ENCODE data around the gene MACROD2.
A peak's percentile ranks its signal among the peaks of the same experiment; 100 is the strongest.
"Not testable (repeated sequence)": the region's sequence is repeated elsewhere in the genome, so short reads cannot be mapped to it uniquely, and the experiment has no call there.

Gene MACROD2

DNA sequence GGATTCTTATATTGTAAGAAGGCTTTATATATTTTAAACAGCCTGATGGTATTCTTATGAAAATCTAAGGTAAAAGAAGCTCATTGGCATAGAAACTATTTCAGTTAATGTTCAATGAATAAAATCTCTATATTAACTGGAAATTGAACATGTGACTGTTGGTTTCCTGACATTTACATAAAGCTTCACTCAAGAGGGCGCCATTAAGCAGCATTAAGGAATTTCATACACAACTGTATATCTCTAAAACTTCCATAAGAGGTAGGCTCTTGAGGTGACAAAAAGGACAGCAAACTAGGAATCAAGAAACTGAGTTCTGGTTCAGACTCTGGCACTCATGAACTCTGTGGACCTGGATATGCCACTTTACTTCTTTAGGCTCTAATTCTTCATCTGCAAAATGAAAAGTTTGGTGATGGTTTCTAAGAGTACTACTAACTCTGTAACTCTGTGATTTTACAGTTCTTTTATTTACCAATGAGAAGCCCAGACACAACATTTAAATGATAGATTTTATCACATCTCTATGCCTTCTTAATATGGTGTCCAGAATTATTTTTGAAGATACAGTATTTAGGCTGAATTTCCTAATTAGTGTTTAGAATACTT is 194.6 kb downstream of the MACROD2 start:
- DNase-seq (ENCODE audit: low spot score), result no peak
- FAIRE-seq, result no peak

DNA sequence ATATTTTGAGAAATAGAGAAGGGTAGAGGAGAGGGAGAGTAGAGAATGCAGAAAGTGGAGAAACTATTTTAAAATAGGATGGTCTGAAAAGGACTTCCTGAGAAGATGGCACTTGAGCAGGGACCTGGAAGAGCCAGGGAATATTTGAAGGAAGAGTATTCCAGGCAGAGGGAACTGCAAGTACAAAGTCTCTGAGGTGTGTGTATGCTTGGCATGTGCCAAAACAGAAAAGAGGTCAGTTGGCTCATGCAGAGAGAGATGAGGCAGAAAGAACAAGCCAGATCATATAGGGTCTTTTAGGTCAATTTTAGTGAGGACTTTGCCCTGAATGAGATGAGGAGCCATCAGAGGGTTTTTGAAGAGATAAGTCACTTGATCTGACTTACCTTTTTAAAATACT is 196.2 kb downstream of the MACROD2 start:
- no peak for DNase-seq (ENCODE audit: low spot score)
- no peak for FAIRE-seq

DNA sequence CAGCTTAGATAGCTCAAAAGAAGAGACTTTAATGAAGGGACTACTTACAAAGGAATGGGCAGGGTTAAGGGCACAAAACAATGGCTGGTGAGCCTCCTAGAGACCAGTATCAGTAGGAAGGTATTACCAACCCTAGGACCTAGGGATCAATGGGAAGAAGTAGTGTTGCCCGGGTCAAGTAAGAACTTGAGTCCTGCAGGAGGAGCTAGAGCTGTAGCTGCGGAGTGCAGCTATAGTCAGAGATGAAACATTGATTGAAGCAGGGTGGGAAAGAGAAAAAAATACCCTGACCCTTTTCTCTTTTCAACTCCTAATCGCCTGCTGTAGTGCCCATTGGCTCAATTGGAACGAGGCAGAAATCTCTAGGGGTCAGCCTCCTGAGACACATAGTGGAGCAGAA is 198.1 kb downstream of the MACROD2 start:
- no peak for FAIRE-seq
- no peak for DNase-seq (ENCODE audit: low spot score)

DNA sequence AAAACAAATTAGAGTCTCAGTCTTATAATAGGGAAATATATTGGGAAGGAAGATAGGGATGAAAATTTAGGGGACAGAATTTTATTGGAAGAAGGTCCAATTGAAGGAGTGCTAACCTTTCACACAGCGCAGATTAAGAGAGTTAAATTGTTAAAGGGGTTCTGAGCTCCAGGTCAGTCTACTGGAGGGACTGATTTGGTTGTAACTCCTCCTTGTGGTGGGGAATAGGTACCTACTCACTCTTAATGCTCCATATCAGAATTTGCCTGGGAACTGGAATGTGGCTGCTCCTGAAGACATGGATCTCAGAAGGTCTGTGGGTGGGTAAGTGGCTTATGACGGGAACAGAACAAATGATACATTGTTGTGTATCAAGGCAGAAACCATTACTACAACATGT is 198.6 kb downstream of the MACROD2 start:
- DNase-seq (ENCODE audit: low spot score), result no peak
- no peak for FAIRE-seq

DNA sequence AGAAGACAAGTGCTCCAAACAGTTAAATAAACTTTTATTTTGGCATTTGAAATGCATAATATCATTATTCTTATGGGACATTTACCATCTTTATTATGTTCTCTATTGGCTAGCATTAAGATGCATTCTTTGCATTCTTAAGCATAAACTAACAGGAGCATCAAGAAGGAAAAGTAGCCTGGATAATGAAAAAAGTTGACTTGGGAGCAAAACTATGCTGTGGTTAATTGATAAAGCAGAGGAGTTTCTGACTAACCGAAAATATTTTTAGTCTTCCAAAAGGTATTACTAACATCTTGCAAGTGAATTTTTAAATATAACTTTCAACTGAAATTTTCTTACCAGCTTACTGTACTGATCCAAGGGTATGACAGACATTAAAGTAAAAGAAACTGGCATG is 201.8 kb downstream of the MACROD2 start:
- FAIRE-seq (no peak), DNase-seq (ENCODE audit: low spot score) (no peak)

DNA sequence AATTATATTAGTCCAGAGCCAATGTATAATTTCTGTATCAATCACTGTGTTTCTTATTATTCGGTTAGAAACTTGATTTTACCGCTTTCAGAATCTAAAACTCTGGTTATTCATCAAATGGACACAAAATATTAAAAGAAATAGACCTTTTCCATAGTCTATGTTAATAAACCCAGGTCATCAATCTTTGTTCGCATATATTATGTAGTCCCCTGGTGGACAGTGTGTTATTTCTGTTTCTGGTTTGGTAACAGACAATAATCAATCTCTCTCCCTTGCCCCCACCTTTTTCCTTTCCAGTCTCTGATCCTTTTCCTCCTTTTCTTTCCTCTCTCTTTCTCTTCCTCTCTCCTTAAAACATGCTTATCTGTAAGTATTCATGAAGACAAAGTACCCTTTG is 203.1 kb downstream of the MACROD2 start:
- DNase-seq (ENCODE audit: low spot score) (no peak), FAIRE-seq (no peak)

DNA sequence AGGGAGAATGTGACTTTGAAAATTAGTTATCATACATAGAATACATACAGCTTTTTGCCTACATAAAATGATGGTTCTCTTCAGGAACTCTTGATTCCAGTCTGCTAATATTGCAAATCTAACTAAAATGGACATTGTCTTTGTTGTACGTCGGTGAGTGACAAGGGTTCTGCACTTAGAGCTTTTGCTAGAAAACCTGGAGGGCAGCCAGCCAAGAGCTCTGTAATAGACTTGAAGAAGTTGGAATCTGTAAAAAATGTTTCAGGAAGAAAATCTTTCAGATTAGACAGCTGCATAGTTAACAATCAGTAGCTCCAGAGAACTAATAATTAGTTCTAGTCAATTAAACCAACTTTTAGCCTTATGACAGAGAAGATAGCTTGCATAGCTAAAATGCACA is 203.8 kb downstream of the MACROD2 start:
- FAIRE-seq (no peak), DNase-seq (ENCODE audit: low spot score) (no peak)

DNA sequence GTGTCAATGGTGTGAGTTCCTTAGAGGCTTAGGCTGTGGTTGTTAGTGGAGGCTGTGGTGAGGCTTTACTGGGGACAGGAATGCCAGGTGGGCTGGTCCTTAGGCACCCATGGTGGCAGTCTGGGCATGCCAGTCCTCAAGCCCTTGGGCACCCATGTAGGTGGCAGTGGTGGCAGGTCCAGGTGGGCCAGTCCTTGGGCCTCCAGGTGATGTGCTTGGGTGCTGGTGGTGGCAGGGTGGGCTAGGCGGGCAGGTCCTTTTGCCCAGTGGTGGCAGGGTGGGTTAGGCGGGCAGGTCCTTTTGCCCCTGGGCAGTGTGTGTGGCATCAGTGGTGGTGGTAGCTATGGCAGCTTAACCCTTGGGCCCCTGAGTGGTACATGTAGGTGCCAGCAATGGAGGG is 208.3 kb downstream of the MACROD2 start:
- FAIRE-seq (no peak), DNase-seq (ENCODE audit: low spot score) (no peak)

DNA sequence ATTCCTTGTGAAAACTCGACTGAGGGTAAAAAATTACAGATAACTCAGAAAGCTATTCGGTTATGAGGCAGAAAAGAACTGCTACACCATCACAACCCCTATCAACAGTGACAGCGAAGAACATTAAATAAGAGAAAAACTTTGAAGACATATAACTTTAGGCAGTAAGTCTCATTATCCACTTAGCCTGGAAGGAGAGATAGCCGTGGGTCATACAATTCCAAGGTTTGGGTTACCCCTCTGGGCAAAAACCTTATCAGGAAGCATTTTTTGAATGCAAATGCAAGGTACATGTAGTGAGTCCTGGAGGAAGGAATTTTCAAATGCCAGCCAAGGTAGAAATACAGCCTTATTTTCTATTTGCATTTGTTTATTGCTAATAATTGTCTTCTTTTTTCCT is 212.3 kb downstream of the MACROD2 start:
- DNase-seq (ENCODE audit: low spot score), result no peak
- FAIRE-seq, result no peak

DNA sequence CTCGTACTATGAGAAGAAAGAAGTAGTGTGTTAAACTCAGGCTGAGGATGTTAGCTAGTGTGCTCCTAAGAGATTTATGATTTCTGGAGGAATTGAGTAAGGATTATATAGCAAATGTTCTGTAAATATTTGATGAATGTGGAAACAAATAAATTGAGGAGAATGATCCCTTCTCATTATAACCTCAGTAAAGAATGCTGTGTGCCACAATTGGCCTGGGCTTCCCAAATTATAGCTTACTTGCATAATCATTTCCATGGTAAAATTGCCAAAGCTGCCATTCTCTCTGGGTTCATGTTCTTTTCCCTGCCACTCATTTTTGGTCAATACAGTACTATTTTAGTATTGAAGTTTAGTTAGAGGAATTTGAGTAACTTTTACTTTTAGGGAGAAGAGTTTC is 213.6 kb downstream of the MACROD2 start:
- DNase-seq (ENCODE audit: low spot score) (no peak), FAIRE-seq (no peak)

DNA sequence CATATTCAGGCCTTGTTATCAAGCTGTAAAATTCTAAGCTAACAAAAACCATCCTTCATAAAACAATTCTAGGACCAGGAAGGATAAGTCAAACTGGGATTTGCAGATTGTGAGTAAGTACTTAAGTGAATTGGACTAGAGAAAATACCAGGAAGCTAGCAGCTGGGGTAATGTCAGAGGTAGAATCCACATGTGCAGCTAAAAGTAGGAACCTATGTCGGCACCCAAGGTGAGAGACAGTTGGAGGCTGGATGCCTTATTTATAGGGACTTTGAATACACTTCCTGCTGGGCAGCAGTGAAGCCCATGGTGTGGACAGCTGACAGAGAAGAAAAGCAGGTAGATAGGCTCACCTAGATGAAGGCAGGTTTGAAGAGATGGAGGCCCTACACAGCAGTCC is 214.8 kb downstream of the MACROD2 start:
- FAIRE-seq, result no peak

DNA sequence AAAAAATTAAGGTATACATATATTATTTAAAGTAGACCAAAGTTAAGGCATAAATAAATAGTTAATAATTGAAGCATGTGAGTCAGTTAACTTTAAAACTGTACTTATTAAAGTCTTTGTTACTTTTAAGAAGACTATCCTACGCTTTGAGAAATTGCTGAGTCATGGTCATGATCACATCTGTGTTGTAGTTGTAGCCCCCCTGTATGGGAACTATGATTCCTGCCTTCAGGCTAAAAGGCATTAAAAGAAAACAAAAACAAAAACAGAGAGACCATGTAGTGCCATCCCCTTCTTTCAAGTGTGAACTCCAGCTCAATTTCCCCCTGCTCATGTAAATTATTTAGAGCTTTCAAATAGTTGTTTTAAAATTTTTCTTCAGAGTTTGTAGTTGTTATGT is 218.7 kb downstream of the MACROD2 start:
- DNase-seq (ENCODE audit: low spot score) (no peak), FAIRE-seq (no peak)

More for the DNA sequence above, 214.8 kb downstream of the MACROD2 start:
- no peak for DNase-seq (ENCODE audit: low spot score)

DNA sequence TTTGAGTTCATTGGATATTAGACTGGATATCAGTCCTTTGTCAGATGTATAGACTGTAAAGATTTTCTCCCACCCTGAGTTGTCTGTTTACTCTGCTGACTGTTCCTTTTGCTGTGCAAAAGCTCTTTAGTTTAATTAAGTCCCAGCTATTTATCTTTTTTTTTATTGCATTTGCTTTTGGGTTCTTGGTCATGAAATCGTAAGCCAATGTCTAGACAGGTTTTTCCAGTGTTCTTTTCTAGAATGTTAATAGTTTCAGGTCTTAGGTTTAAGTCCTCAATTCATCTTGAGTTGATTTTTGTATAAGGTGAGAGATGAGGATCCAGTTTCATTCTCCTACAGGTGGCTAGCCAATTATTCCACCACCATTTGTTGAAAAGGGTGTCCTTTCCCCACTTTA is 220.6 kb downstream of the MACROD2 start:
- DNase-seq (ENCODE audit: low spot score); FAIRE-seq: not testable (repeated sequence)

DNA sequence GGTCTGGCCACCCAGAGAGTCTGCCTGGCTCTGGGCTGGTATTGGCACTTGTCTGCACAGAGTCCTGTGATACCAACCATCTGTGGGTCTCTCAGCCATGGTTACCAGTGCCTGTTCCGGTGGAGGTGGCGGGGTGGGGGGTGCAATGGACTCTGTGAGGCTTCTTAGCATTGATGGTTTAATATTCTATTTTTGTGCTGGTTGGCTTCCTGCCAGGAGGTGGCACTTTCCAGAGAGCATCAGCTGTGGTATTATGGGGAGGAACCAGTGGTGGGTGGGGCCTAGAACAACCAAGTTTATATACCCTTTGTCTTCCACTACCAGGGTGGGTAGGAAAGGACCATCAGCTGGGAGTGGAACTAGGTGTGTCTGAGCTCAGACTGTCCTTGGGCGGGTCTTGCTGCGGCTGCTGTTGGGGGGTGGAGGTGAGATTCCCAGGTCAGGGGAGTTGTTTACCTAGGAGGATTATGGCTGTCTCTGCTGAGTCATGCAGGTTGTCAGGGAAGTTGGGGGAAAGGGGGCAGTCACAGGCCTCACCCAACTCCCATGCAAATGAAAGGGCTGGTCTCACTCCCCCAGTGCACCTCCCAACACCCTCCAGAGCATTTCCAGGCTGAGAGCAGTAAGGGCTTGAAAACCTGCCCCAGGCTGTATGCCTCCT is 224.6 kb downstream of the MACROD2 start:
- DNase-seq (ENCODE audit: low spot score) (no peak), FAIRE-seq (no peak)

DNA sequence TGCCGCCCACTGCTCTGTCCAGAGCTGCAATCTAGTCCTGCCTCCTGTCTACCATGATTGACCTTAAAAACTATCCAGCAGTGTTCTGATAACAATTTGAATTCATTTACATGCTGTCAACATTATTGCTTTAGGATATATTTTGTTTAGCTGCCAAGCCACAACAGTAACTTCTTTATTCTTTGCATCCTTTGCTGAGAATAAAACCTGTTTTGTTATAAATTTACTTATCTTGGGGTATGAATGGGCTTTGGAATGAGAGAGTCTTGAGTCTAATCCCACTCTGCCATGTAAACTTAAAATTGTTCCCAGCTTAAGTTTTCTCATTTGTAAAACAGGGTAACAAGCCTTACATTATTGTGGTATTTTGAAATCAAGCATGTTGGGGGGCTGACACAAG is 225.7 kb downstream of the MACROD2 start:
- FAIRE-seq (no peak), DNase-seq (ENCODE audit: low spot score) (no peak)

DNA sequence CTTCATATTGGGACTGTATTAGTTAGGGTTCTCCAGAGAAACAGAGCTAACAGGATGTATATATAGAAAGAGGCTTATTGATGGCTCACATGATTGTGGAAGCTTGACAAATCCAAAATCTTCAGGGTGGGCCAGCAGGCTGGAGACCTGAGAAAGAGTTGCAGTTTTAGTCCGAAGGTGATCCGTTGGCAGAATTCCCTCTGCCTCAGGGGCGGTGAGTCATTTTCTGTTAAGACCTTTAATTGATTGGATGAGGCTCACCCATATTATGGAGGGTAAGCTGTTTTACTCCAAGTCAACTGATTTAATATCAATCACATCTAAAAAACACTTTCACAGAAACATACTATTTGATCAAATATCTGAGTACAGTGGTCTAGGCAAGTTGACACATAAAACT is 228.5 kb downstream of the MACROD2 start:
- no peak for FAIRE-seq
- DNase-seq (ENCODE audit: low spot score), result no peak

DNA sequence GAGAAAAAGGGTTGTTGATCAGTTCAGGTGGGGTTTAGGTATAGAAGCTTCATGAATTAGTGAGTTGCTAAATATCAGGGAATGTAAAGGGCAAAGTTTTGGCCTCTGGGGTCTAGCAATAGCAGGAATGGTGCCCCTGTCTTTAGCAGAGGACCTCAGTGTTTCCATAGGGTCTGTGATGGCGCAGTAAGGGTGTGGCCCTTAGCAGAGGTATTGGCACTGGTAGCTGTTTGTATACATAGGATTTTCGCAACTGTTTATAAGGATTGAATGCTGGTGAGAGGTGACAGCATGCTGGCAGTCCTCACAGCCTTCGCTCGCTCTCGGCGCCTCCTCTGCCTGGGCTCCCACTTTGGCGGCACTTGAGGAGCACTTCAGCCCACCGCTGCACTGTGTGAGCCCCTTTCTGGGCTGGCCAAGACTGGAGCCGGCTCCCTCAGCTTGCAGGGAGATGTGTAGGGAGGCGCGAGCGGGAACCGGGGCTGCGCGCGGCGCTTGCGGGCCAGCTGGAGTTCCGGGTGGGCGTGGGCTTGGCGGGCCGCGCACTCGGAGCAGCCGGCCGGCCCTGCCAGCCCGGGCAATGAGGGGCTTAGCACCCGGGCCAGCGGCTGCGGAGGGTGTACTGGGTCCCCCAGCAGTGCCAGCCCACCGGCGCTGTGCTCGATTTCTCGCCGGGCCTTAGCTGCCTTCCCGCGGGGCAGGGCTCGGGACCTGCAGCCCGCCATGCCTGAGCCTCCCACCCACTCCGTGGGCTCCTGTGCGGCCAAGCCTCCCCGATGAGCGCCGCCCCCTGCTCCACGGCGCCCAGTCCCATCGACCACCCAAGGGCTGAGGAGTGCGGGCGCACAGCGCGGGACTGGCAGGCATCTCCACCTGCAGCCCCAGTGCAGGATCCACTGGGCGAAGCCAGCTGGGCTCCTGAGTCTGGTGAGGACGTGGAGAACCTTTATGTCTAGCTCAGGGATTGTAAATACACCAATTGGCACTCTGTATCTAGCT is 231.0 kb downstream of the MACROD2 start:
- not testable (repeated sequence) for FAIRE-seq; DNase-seq (ENCODE audit: low spot score)

DNA sequence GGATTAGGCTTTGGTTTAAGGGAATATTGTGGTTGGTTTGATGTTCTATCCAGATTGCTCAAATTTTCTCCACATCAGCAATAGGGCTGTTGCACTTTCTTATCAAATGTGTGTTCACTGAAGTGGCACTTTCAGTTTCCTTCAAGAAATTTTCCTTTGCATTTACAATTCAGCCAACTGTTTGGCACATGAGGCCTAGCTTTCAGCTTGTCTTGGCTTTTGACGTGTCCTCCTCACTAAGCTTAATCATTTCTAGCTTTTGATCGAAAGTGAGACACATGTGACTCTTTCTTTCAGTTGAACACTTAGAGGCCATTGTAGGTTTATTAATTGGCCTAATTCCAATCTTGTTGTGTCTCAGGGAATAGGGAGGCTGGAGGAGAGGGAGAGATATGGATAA is 237.3 kb downstream of the MACROD2 start:
- FAIRE-seq, result no peak
- DNase-seq (ENCODE audit: low spot score), result no peak

DNA sequence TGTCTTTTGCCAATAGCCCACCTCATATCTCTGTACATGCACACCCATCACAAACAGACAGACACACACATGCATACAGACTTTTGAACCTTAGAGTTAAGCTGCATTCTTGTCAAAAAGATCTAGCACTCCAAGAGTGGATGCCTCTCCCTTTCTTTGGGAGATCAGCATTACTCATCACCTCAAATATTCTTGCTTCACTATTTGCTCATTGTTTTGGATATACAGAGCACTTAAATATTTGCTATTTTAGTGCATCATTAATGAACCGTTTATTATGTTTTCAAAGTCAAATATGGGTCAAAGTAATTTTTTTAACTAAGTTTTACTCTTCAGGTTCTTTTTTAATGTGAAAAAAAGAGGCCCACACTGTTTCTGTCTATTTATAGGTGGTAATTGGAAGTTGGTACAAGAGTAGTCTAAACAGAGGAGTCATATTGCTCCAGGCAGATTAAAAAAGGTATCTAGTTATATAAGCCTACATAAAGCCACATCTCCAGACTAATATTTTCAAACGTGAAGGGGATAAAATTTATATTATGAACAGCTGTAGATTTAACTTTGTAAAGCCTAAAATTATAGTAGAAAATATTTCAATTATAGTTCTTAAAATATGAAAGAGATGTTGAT is 239.5 kb downstream of the MACROD2 start:
- peak; percentile 12 for DNase-seq (ENCODE audit: low spot score)
- no peak for FAIRE-seq

DNA sequence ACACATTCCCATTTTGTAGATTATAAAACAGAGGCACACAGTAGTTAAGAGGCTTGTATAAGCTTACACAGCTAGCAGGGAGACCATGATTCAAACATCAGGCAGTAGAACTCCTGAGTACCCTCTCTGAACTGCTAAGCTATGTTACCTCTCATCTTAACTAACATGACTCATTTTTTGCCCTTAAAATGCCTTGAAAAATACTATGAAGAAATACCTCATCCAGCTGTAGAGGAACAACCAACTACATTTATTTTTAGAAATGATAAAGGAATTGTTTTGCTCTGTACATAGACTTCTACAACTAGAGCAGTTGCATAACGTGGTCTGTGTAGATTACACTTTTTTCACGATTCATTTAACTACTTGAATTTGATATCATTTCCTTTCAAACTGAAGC is 240.0 kb downstream of the MACROD2 start:
- FAIRE-seq (no peak), DNase-seq (ENCODE audit: low spot score) (peak; percentile 5)

DNA sequence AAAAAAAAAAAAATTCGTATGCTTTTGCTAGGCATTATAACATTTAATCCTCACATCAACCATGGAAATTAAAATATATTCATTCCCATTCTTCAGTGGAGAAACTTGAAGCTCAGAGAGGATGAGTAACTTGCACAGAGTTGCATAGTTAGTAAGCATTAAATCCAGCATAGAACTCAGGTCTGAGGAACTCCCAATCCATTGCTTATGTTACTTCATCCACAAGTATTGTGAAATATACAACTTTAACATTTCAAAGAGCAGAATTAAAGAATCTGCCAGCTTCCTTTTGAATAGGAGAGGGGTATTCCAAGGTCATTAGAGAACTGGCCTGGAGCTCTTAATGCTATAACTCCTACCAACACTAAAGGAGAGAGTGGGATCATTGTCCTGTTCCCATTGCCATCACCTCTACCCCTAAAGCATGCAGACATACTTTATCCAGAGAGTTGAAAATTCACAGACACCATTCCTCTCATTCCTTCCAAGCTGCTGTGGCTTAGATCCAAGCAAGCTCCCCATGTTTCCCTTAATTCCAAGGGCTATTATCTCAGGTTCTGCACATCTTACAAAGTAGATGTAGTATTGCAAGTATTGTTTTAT is 250.2 kb downstream of the MACROD2 start:
- DNase-seq (ENCODE audit: low spot score) (no peak), FAIRE-seq (no peak)
